Activated B cell treated with CpG ODN at 0.5 μM for 24 hours (primary cell): ENCODE results near the gene TGFB1. TPM values are rescaled to one million over a fixed set of nuclear protein-coding genes. Genes with fewer than 3 reads are reported as not detected.

Source experiments
- ATAC-seq: fragments of 200-7000 bp; cut with Tn5 transposase; one replicate; pipeline ENCODE4 v1.10.0; 2021; ENCODE audit warnings: low read depth, mild to moderate bottlenecking, moderate library complexity
- CTCF ChIA-PET: fragments of 350-600 bp; sonication (Branson Sonifier 250); formaldehyde crosslinking; loops from one replicate; lab custom pipeline; 2021; ENCODE audit warnings: antibody characterized with exemption; lab: Charles Lee
- POLR2A ChIA-PET: fragments of 350-600 bp; sonication (Branson Sonifier 250); formaldehyde crosslinking; loops from one replicate; lab custom pipeline; 2021; ENCODE audit warnings: antibody characterized with exemption; lab: Charles Lee
- DNase-seq: peaks from one replicate; pipeline ENCODE4 v3.0.0; 2022
- H3K27ac Mint-ChIP-seq: one replicate; pipeline ENCODE4 v1.8.0; 2020; ENCODE audit warnings: mixed read lengths
- H3K27me3 Mint-ChIP-seq: one replicate; pipeline ENCODE4 v1.8.0; 2021; ENCODE audit warnings: mixed read lengths
- H3K36me3 Mint-ChIP-seq: one replicate; pipeline ENCODE4 v1.8.0; 2021; ENCODE audit warnings: low read depth, mixed read lengths
- H3K4me1 Mint-ChIP-seq: one replicate; pipeline ENCODE4 v1.8.0; 2021; ENCODE audit warnings: mixed read lengths
- H3K4me3 Mint-ChIP-seq: one replicate; pipeline ENCODE4 v1.8.0; 2020; ENCODE audit warnings: mild to moderate bottlenecking, mixed read lengths
- H3K9me3 Mint-ChIP-seq: one replicate; pipeline ENCODE4 v1.8.0; 2020; ENCODE audit warnings: mixed read lengths
- CTCF ChIP-seq: fragments of 200-600 bp; IDR thresholded peaks from one replicate; pipeline ENCODE4 v1.8.0; 2022; ENCODE audit warnings: antibody characterized with exemption, mild to moderate bottlenecking
- intact Hi-C: fragments of 100-400 bp; cut with micrococcal nuclease; formaldehyde crosslinking; loops from one replicate; pipeline ENCODE4 v1.15.1; 2024
- total RNA-seq: library from RNA; stranded (reverse); gene quantifications from 2 replicates; pipeline ENCODE4 v1.2.3, GENCODE V29; 2022

TGFB1 gene
- 80.7 and 88.5 TPM in 2 replicates for total RNA-seq

- peaks cover 44% of the 10 kb centered on the region for H3K4me1 Mint-ChIP-seq
- peak; percentile 66 for TF ChIP-seq CTCF
- DNase-seq (peak; percentile 92), ATAC-seq (peak; percentile 70)
- H3K9me3 Mint-ChIP-seq, result no peaks in the 10 kb centered on the region
- CTCF ChIA-PET, result interaction anchor here (1.4 to 5.4 kb wide), 6 partner anchors 11 to 149 kb away, joined by 3 to 38 read pairs (median 5); partner anchors contain the start of gene B9D2
- POLR2A ChIA-PET, result interaction anchor here (0.7 to 6.9 kb wide), 10 partner anchors 11 to 604 kb away, joined by 3 to 119 read pairs (median 22); partner anchors contain the start of genes ACTMAP, B9D2, CCDC97 and DMAC2
- peak within 1 kb of the TSS; percentile 100 for H3K4me3 Mint-ChIP-seq
- no peaks in the 10 kb centered on the region for H3K27me3 Mint-ChIP-seq
- H3K36me3 Mint-ChIP-seq, result peaks cover 20% of the 10 kb centered on the region
- intact Hi-C loops, result loop anchor here (1.0 to 5.0 kb wide), 8 partner anchors 10 to 911 kb away; partner anchors contain the start of genes BCKDHA, COQ8B, DMAC2 and EXOSC5
- H3K27ac Mint-ChIP-seq, result peak within 1 kb of the TSS; percentile 96
Observed at GRCh38 chr19:41353466-41354342, at the start of gene TGFB1. TGFB1 (minus strand) TSS chr19:41353922; CDS start chr19:41353044, 878 bp downstream.

- ChIA-PET POLR2A (no interaction called here), CTCF (no interaction called here)
- H3K27ac Mint-ChIP-seq, result no peak overlapping the region
- intact Hi-C loops, result no loop called here
- peaks cover 21% of the 10 kb centered on the region for H3K36me3 Mint-ChIP-seq
- H3K4me3 Mint-ChIP-seq, result no peak overlapping the region
- no peaks in the 10 kb centered on the region for H3K9me3 Mint-ChIP-seq
- no peaks in the 10 kb centered on the region for H3K27me3 Mint-ChIP-seq
- DNase-seq (no peak), ATAC-seq (no peak)
- H3K4me1 Mint-ChIP-seq, result peaks cover 29% of the 10 kb centered on the region
- TF ChIP-seq CTCF, result no peak
Observed at GRCh38 chr19:41402010-41402409, 48.3 kb upstream of the TGFB1 start.

GRCh38 chr19:41401483-41401882 lies 47.8 kb upstream of the TGFB1 start:
- Mint-ChIP-seq H3K4me3 (no peak overlapping the region), H3K36me3 (peaks cover 19% of the 10 kb centered on the region), H3K27ac (no peak overlapping the region), H3K9me3 (no peaks in the 10 kb centered on the region), H3K27me3 (no peaks in the 10 kb centered on the region), H3K4me1 (peaks cover 33% of the 10 kb centered on the region)
- DNase-seq, result no peak
- TF ChIP-seq CTCF, result no peak
- no peak for ATAC-seq
- ChIA-PET CTCF (no interaction called here), POLR2A (no interaction called here)
- intact Hi-C loops, result no loop called here

GRCh38 chr19:41399525-41399924 lies 45.8 kb upstream of the TGFB1 start:
- POLR2A ChIA-PET, result interaction anchor here (0.6 kb wide), 2 partner anchors 8 to 167 kb away, joined by 3 read pairs; no protein-coding TSS in a partner anchor
- peaks cover 23% of the 10 kb centered on the region for H3K36me3 Mint-ChIP-seq

More at GRCh38 chr19:41399525-41399924, 45.8 kb upstream of the TGFB1 start:
- ATAC-seq, result no peak
- Mint-ChIP-seq H3K27me3 (no peaks in the 10 kb centered on the region), H3K27ac (no peak overlapping the region), H3K4me1 (peaks cover 45% of the 10 kb centered on the region), H3K9me3 (no peaks in the 10 kb centered on the region), H3K4me3 (peak overlapping the region; percentile 19)
- intact Hi-C loops, result no loop called here
- CTCF ChIA-PET, result no interaction called here
- no peak for TF ChIP-seq CTCF
- no peak for DNase-seq
